Endothelial cell of hepatic sinusoid (primary cell): ENCODE measurements around the gene MRPS2.

Experiments
- in situ Hi-C: cut with HindIII; loops from 2 replicates; pipeline ENCODE4 v1.10.0; 2017; ENCODE audit warnings: low sequenced_read_pairs

The MRPS2 gene

GRCh38 chr9:135480071-135480939, 20.2 kb upstream of the MRPS2 start:
- in situ Hi-C loops: no loop called here

- in situ Hi-C loops: no loop called here
Measured at GRCh38 chr9:135480940-135481310, 19.6 kb upstream of the MRPS2 start.

- in situ Hi-C loops: no loop called here
Measured at GRCh38 chr9:135482015-135482754, 18.3 kb upstream of the MRPS2 start.

- in situ Hi-C loops: no loop called here
Measured at GRCh38 chr9:135484460-135485277, 15.8 kb upstream of the MRPS2 start.

- in situ Hi-C loops: no loop called here
Measured at GRCh38 chr9:135485385-135485784, 15.1 kb upstream of the MRPS2 start.

- in situ Hi-C loops: no loop called here
Measured at GRCh38 chr9:135485832-135486231, 14.7 kb upstream of the MRPS2 start.

GRCh38 chr9:135486267-135487065, 14.0 kb upstream of the MRPS2 start:
- in situ Hi-C loops: no loop called here

GRCh38 chr9:135487281-135488012, 13.0 kb upstream of the MRPS2 start:
- in situ Hi-C loops: no loop called here

- in situ Hi-C loops: no loop called here
Measured at GRCh38 chr9:135488013-135488330, 12.5 kb upstream of the MRPS2 start.

- in situ Hi-C loops: no loop called here
Measured at GRCh38 chr9:135488527-135488926, 12.0 kb upstream of the MRPS2 start.

- in situ Hi-C loops: no loop called here
Measured at GRCh38 chr9:135489188-135489906, 11.1 kb upstream of the MRPS2 start.

- in situ Hi-C loops: loop anchor here (5.0 kb wide), 1 partner anchor 78 kb away; no protein-coding TSS in a partner anchor
Measured at GRCh38 chr9:135490166-135490870, 10.2 kb upstream of the MRPS2 start.

- in situ Hi-C loops: loop anchor here (5.0 kb wide), 1 partner anchor 79 kb away; no protein-coding TSS in a partner anchor
Measured at GRCh38 chr9:135490980-135491464, 9.5 kb upstream of the MRPS2 start.

- in situ Hi-C loops: loop anchor here (5.0 kb wide), 1 partner anchor 79 kb away; no protein-coding TSS in a partner anchor
Measured at GRCh38 chr9:135491764-135492163, 8.7 kb upstream of the MRPS2 start.

- in situ Hi-C loops: loop anchor here (5.0 kb wide), 1 partner anchor 81 kb away; no protein-coding TSS in a partner anchor
Measured at GRCh38 chr9:135492886-135493669, 7.4 kb upstream of the MRPS2 start.

GRCh38 chr9:135494791-135495559, 5.5 kb upstream of the MRPS2 start:
- in situ Hi-C loops: loop anchor here (5.0 kb wide), 1 partner anchor 83 kb away; no protein-coding TSS in a partner anchor
